OCI-LY1 (cell line): ENCODE measurements around the gene CCNY.

ENCODE experiments used
- H2AFZ ChIP-seq: fragments of 200-600 bp; sonication (generic), shearing (Covaris generic); 2 replicates; pipeline ENCODE4 v1.6.0; 2014; ENCODE audit warnings: antibody characterized with exemption, mild to moderate bottlenecking, low read length
- H3F3A ChIP-seq: fragments of 200-600 bp; sonication (generic), shearing (Covaris generic); 2 replicates; pipeline ENCODE4 v1.6.0; 2014; ENCODE audit warnings: mild to moderate bottlenecking, antibody characterized with exemption, low read length, moderate library complexity; ENCODE audit not compliant: insufficient read depth
- H3K27ac ChIP-seq: fragments of 200-600 bp; sonication (generic); 2 replicates; pipeline ENCODE4 v1.5.1; 2014; ENCODE audit warnings: low read length, mixed run types, mild to moderate bottlenecking, low read depth; ENCODE audit not compliant: poor library complexity, severe bottlenecking
- H3K27me3 ChIP-seq: fragments of 200-600 bp; sonication (generic); 2 replicates; pipeline ENCODE4 v1.6.0; 2014; ENCODE audit warnings: antibody characterized with exemption, mild to moderate bottlenecking, low read length, moderate library complexity; ENCODE audit not compliant: insufficient read depth
- H3K36me3 ChIP-seq: fragments of 200-600 bp; sonication (generic); 2 replicates; pipeline ENCODE4 v1.6.1; 2014; ENCODE audit warnings: mild to moderate bottlenecking, antibody characterized with exemption, low read length, moderate library complexity, mixed read lengths; ENCODE audit not compliant: insufficient read depth
- H3K4me1 ChIP-seq: fragments of 200-600 bp; sonication (generic); 2 replicates; pipeline ENCODE4 v1.5.1; 2014; ENCODE audit warnings: mild to moderate bottlenecking, low read length, moderate library complexity; ENCODE audit not compliant: insufficient read depth, severe bottlenecking
- H3K4me2 ChIP-seq: fragments of 200-600 bp; sonication (generic), shearing (Covaris generic); 2 replicates; pipeline ENCODE4 v1.6.1; 2014; ENCODE audit warnings: low read length
- H3K4me3 ChIP-seq: fragments of 200-600 bp; sonication (generic); 2 replicates; pipeline ENCODE4 v1.5.1; 2014; ENCODE audit warnings: low read length, low read depth, mild to moderate bottlenecking, mixed read lengths; ENCODE audit not compliant: poor library complexity, severe bottlenecking
- H3K79me2 ChIP-seq: fragments of 200-600 bp; shearing (Covaris generic); 2 replicates; pipeline ENCODE4 v1.6.1; 2016; ENCODE audit warnings: mixed run types, low read length, mixed read lengths; ENCODE audit not compliant: insufficient read depth
- H3K9ac ChIP-seq: fragments of 200-600 bp; sonication (generic), shearing (Covaris generic); 2 replicates; pipeline ENCODE4 v1.6.1; 2014; ENCODE audit warnings: mild to moderate bottlenecking, low read length, mixed read lengths
- H3K9me2 ChIP-seq: fragments of 200-600 bp; sonication (generic), shearing (Covaris generic); 2 replicates; pipeline ENCODE4 v1.6.1; 2014; ENCODE audit warnings: low read depth, mild to moderate bottlenecking, low read length, mixed read lengths
- H3K9me3 ChIP-seq: fragments of 200-600 bp; shearing (Covaris generic); 2 replicates; pipeline ENCODE4 v1.6.1; 2014; ENCODE audit warnings: low read length, mixed read lengths
- H4K20me1 ChIP-seq: fragments of 200-600 bp; sonication (generic), shearing (Covaris generic); 2 replicates; pipeline ENCODE4 v1.6.0; 2016; ENCODE audit warnings: mild to moderate bottlenecking, low read length; ENCODE audit not compliant: insufficient read depth
- CTCF ChIP-seq: fragments of 200-600 bp; sonication (generic), shearing (Covaris generic); IDR thresholded peaks from 2 replicates; pipeline ENCODE4 v1.5.1; 2017; ENCODE audit warnings: mild to moderate bottlenecking, antibody characterized with exemption, low read length, moderate library complexity, mixed read lengths
- EZH2 ChIP-seq: fragments of 200-600 bp; sonication (generic), shearing (Covaris generic); IDR thresholded peaks from 2 replicates; pipeline ENCODE4 v1.8.0; 2017; ENCODE audit warnings: borderline replicate concordance, mixed run types, mild to moderate bottlenecking, antibody characterized with exemption, low read length, moderate library complexity, mixed read lengths

Gene CCNY

GRCh38 chr10:35375091-35375765 is 38.9 kb downstream of the CCNY start:
- Histone ChIP-seq H3K79me2 (no peaks in the 10 kb centered on the region), H3F3A (no peaks in the 10 kb centered on the region), H4K20me1 (no peaks in the 10 kb centered on the region), H3K9ac (no peak overlapping the region), H3K4me2 (no peak overlapping the region), H3K27ac (no peak overlapping the region), H3K27me3 (no peaks in the 10 kb centered on the region), H3K4me3 (no peak overlapping the region), H3K36me3 (no peaks in the 10 kb centered on the region), H3K4me1 (peaks cover 22% of the 10 kb centered on the region), H3K9me3 (no peaks in the 10 kb centered on the region), H3K9me2 (no peaks in the 10 kb centered on the region), H2AFZ (no peak overlapping the region)
- TF ChIP-seq EZH2 (no peak), CTCF (no peak)

GRCh38 chr10:35377050-35377728 is 40.9 kb downstream of the CCNY start:
- H3K4me2 ChIP-seq: no peak overlapping the region

DNA sequence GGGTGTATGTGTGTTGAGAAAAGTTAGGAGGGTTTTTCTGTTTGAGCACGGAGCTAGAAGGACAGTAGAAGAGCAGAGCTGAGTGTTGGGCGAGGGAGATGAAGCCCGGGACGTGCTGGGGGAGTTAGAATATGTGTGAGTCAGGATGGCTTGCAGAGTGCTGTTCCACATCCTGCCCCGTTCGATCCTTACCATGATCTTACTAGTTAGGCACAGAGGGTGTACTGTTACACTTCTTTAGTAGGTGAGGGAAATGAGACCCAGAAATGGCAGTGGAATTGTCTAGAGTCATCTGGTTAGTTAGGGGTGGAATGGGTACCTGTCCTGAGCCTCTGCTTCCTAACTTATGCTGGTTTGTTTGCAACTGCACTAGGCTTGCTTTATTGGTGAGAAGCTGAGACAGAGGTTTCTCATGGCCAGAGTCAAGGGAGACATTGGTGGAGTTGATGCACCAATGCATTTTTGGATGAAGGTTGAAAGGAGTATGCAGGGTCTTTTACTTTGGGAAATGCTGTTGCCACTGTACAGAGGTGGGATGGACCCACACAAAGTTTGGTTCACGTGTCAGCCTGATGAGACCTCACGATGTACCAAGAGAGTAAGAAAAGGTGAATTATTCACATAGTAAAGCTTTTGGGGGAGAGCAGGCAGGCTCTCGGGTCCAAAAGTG is 42.4 kb downstream of the CCNY start:
- Histone ChIP-seq H3K4me1 (peaks cover 22% of the 10 kb centered on the region), H3K27me3 (no peaks in the 10 kb centered on the region), H3K9me3 (no peaks in the 10 kb centered on the region), H3K4me3 (no peak overlapping the region), H3K36me3 (no peaks in the 10 kb centered on the region), H3F3A (no peaks in the 10 kb centered on the region), H3K79me2 (no peaks in the 10 kb centered on the region), H3K27ac (no peak overlapping the region), H3K9ac (no peak overlapping the region), H4K20me1 (no peaks in the 10 kb centered on the region), H2AFZ (no peak overlapping the region), H3K4me2 (peak overlapping the region; percentile 34; the same call in 1 of the 2 replicates), H3K9me2 (no peaks in the 10 kb centered on the region)
- TF ChIP-seq EZH2: no peak
- no peak for TF ChIP-seq CTCF

More at GRCh38 chr10:35377050-35377728, 40.9 kb downstream of the CCNY start:
- Histone ChIP-seq H3K79me2 (no peaks in the 10 kb centered on the region), H4K20me1 (no peaks in the 10 kb centered on the region), H3K27me3 (no peaks in the 10 kb centered on the region), H3K9ac (no peak overlapping the region), H2AFZ (no peak overlapping the region), H3K9me3 (no peaks in the 10 kb centered on the region), H3K4me3 (no peak overlapping the region), H3F3A (no peaks in the 10 kb centered on the region), H3K36me3 (no peaks in the 10 kb centered on the region), H3K4me1 (peaks cover 22% of the 10 kb centered on the region), H3K27ac (no peak overlapping the region), H3K9me2 (no peaks in the 10 kb centered on the region)
- TF ChIP-seq EZH2 (no peak), CTCF (no peak)
